Stimulated activated effector memory CD8-positive, alpha-beta T cell treated with anti-CD3 and anti-CD28 coated beads, Interleukin-12 subunit alpha, Interleukin-12 subunit beta, amount 100 ng/mL, for 72 hours (primary cell): ENCODE data around the gene CYLD.

ENCODE experiments used
- ATAC-seq: fragments of 150-1000 bp; cut with Tn5 transposase; 2 replicates; pipeline ENCODE4 v1.10.0; 2021
- DNase-seq, 2 donors: peaks; one replicate each; pipeline ENCODE4 v3.0.0; 2021 to 2022; ENCODE audit warnings: low spot score in 2 of 2
- H3K27ac Mint-ChIP-seq: one replicate; pipeline ENCODE4 v1.8.0; 2022; ENCODE audit warnings: mild to moderate bottlenecking, mixed read lengths
- H3K36me3 Mint-ChIP-seq: one replicate; pipeline ENCODE4 v1.8.0; 2022; ENCODE audit warnings: mild to moderate bottlenecking, mixed read lengths
- H3K4me1 Mint-ChIP-seq: one replicate; pipeline ENCODE4 v1.8.0; 2022; ENCODE audit warnings: mixed read lengths
- H3K4me3 Mint-ChIP-seq: one replicate; pipeline ENCODE4 v1.8.0; 2022; ENCODE audit warnings: mild to moderate bottlenecking, mixed read lengths
- H3K9me3 Mint-ChIP-seq: one replicate; pipeline ENCODE4 v1.8.0; 2022; ENCODE audit warnings: mixed read lengths

Gene CYLD

DNA sequence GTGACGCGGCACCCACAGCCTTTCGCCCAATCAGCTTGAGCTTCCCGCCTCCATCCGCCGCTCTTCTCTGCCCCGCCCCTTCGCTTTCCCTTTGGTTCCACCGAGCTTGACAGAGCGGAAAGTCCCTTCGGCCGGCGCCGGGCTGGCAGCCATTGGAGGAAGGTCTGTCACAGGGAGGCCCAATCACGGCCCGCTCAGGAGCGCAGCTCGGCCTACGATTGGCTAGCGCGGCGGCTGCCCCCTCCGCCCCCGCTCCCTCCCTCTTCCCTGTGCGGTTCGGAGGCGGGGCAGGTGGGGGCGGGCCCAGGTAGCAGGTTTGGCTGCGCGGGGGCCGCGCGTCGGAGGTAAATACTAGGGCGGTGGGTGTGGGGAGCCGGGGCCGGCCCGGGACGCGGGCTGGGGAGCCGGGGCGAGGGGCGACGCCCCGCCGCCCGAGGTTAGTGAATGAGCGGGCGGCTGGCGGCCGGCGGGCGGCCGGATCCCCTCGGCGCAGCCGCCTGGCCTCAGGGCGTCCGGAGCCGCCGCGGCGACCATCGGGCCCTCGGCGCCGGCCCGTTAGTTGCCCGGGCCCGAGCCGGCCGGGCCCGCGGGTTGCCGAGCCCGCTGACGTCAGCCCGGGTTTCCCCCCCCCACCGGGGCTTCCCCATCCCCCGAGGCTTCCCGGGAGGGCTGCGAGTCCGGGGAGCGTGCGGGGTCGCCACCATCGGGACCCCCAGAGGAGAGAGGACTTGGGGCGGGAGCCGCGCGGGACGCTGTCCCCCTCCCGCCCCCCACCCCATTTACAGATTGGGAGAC is at the start of gene CYLD:
TSS of gene CYLD (plus strand) at position 306 of the 795 bp plus-strand sequence. CDS start 7,613 bp downstream, outside the sequence.
- H3K9me3 Mint-ChIP-seq, result no peaks in the 10 kb centered on the region
- peak; percentile 94 to 99 for DNase-seq
- H3K27ac Mint-ChIP-seq, result peak within 1 kb of the TSS; percentile 96
- ATAC-seq, result peak; percentile 95
- peak within 1 kb of the TSS; percentile 91 for H3K4me3 Mint-ChIP-seq
- H3K4me1 Mint-ChIP-seq, result peaks cover 50% of the 10 kb centered on the region
- peaks cover 40% of the 10 kb centered on the region for H3K36me3 Mint-ChIP-seq

DNA sequence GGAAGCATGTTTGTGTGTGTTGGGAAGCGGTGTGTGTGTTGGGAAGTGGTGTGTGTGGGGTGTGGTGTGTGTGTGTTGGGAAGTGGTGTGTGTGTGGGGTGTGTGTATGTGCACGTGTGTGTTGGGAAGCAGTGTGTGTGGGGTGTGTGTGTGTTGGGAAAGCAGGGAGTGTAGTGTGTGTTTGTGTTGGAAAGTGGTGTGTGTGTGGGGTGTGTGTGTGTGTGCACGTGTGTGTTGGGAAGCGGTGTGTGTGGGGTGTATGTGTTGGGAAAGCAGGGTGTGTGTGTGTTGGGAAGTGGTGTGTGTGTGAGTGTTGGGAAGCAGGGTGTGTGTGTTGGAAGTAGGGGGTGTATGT is 49.3 kb upstream of the CYLD start:
- H3K9me3 Mint-ChIP-seq, result no peaks in the 10 kb centered on the region
- peak overlapping the region; percentile 63 for H3K27ac Mint-ChIP-seq
- DNase-seq (no peak), ATAC-seq (no peak)
- H3K36me3 Mint-ChIP-seq, result peaks cover 13% of the 10 kb centered on the region
- peak overlapping the region; percentile 82 for H3K4me3 Mint-ChIP-seq
- H3K4me1 Mint-ChIP-seq, result peaks cover 62% of the 10 kb centered on the region

DNA sequence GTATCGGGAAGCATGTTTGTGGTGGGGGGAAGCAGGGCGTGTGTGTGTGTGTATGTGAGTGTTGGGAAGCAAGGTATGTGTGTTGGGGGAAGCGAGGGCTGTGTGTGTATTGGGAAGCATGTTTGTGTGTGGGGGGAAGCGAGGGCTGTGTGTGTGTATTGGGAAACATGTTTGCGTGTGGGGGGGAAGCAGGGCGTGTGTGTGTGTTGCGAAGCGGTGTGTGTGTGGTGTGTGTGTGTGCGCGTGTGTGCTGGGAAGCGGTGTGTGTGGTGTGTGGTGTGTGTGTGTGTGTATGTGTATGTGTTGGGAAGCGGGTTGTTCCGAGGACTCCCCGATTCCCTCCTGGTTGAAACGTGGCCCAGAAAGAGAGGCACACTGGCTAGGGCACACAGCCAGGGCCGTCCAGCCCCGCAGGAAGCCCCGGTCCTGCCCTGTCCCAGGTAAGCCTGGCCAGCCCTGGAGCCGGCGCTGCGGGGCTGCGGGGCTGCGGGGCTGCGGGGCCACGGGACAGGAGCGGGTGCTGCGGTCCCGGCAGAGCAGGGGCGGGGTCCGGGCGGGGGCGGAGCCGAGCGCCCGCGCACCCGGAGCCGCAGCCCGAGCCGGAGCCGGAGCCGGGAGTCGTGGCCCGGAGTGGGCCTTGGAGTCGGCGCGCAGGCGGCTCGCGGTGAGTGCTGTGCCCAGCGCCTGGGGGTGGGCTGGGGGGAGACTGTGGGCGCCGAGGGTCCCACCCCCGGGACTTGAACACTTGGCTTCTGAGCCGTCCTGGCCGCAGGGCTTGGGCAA is 48.7 kb upstream of the CYLD start, which contains the start of gene NOD2:
TSS of gene NOD2 (plus strand) at position 608 of the 783 bp plus-strand sequence. CDS start 5,890 bp downstream, outside the sequence.
- ATAC-seq, result peak; percentile 11

DNA sequence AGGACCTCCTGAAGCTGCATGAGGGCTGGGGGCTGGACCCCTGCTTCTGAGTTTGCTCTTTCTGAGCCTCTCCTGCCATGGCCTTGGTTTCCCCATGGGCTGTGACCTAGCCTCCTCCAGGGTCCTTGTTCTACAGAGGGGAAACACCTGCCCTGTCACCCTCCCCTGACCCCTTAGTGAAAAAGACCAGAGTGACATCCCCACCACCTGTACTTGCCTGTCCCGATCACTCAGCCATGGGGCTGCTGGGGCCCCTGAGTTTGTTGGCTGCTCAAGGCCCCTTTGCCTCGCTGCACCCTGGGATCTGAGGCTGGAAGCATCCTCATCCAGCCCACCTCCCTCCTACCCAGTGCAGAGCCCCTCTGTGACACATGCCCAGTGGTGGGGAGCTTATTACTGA is 47.7 kb upstream of the CYLD start:
- DNase-seq (no peak), ATAC-seq (no peak)
- Mint-ChIP-seq H3K4me1 (peaks cover 75% of the 10 kb centered on the region), H3K4me3 (peak overlapping the region; percentile 82), H3K27ac (peak overlapping the region; percentile 96), H3K9me3 (no peaks in the 10 kb centered on the region), H3K36me3 (peaks cover 18% of the 10 kb centered on the region)

More for the DNA sequence above, 48.7 kb upstream of the CYLD start, which contains the start of gene NOD2:
- Mint-ChIP-seq H3K27ac (peak within 1 kb of the TSS; percentile 96), H3K4me3 (peak within 1 kb of the TSS; percentile 82), H3K36me3 (peaks cover 15% of the 10 kb centered on the region), H3K4me1 (peaks cover 65% of the 10 kb centered on the region), H3K9me3 (no peaks in the 10 kb centered on the region)
- no peak for DNase-seq

DNA sequence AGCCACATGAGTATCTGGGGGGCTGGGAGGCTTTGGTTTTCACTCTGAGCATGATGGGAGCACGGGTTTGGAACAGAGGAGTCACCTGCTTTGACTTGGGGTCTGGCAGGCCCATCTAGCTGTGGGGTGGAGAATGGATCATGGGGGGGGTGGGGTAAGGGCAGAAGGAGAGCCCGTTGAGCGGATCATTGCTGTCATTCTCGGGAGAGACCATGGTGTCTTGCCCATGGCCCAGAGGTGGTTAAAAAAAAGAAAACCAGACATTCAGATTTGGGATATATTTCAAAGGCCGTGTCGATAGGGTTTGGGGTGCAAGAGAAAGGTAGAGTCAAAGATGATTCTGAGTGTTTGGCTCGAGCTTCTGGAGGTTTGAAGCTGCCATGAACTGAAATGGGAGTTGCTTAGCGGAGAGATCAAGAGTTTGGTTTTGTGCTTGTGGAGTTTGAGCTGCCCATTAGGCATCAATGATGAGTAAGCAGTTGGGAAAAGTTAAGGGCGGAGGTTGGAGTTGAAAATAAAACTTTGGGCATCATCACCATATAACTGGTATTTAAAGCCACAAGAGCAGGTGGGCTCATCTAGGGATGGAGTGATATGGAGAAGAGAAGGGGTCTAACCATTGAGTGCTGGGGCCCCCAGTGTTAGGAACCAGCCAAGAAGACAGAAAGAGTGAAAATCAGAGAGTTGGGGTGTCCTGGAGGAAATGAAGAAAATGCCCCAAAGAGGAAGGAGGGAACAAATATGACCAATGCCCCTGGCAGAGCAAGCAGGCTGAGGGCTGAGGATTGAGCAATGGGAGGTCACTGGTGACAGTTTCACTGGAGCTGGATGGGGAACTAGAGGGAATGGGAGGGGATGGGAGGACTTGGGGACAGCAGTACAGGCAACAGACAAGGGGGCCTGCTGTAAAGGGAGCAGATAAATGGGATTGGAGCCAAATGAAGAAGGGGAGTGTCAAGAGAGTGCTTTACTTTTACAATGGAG is 46.6 kb upstream of the CYLD start:
- Mint-ChIP-seq H3K36me3 (peaks cover 28% of the 10 kb centered on the region), H3K27ac (peak overlapping the region; percentile 96), H3K4me1 (peaks cover 86% of the 10 kb centered on the region), H3K9me3 (no peaks in the 10 kb centered on the region), H3K4me3 (peak overlapping the region; percentile 82)
- ATAC-seq (no peak), DNase-seq (no peak)

GRCh38 chr16:50696126-50696525 is 45.8 kb upstream of the CYLD start:
- no peak for ATAC-seq
- no peaks in the 10 kb centered on the region for H3K9me3 Mint-ChIP-seq
- H3K4me1 Mint-ChIP-seq, result peaks cover 87% of the 10 kb centered on the region
- peaks cover 33% of the 10 kb centered on the region for H3K36me3 Mint-ChIP-seq
- no peak for DNase-seq
- peak overlapping the region; percentile 82 for H3K4me3 Mint-ChIP-seq
- H3K27ac Mint-ChIP-seq, result peak overlapping the region; percentile 96

- Mint-ChIP-seq H3K4me3 (peak overlapping the region; percentile 82), H3K4me1 (peaks cover 92% of the 10 kb centered on the region), H3K9me3 (no peaks in the 10 kb centered on the region), H3K27ac (peak overlapping the region; percentile 96), H3K36me3 (peaks cover 36% of the 10 kb centered on the region)
- peak in 1 of 2 donors; percentile 67 for DNase-seq
- peak; percentile 78 for ATAC-seq
Measured at GRCh38 chr16:50696575-50697420, 45.1 kb upstream of the CYLD start.

- no peaks in the 10 kb centered on the region for H3K9me3 Mint-ChIP-seq
Measured at GRCh38 chr16:50697421-50697715, 44.5 kb upstream of the CYLD start.

DNA sequence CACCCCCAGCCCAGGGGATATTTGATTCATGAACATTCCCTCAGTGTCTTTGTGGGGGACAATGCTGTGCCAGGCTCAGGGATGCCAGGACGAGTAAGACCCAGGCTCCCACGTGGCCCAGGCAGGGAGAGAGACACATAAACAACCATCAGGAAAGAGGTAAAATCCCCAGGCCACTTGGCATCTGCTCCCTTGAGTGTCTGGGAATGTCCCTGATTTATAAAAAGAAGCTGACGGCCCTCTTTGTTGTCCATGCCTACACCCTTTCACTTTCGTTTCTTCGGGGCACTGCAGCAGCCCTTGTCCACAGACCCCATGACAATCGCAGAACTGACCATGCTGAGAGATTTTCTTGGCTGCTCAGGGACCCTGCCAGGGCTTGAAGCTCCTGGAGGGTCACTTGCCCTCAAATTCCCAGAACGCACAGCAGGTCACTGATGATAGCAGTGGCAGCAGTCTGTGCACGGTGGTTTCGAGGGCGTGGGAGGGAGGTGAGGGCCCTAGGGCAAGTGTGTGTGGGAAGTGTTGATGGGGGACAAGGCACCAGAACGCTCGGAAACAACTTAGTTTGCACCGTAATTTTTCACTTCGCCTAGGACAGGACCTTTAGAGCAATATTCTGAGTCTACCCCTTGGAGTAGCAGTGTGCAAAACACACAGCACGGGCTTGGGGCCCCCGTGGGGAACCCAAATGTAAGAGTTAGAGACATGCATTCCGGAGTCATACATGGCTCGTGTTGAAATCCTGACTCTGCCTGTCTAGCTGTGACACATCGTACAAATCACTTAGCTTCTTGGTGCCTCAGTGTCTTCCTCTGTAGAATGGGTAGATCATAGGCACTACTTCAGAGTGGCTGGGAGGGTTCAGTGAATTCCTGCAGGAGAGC is 43.8 kb upstream of the CYLD start:
- Mint-ChIP-seq H3K4me1 (peaks cover 81% of the 10 kb centered on the region), H3K9me3 (no peaks in the 10 kb centered on the region), H3K4me3 (peak overlapping the region; percentile 82), H3K36me3 (peaks cover 31% of the 10 kb centered on the region), H3K27ac (peak overlapping the region; percentile 96)
- peak in 1 of 2 donors; percentile 82 for DNase-seq
- peak; percentile 69 for ATAC-seq

More at GRCh38 chr16:50697421-50697715, 44.5 kb upstream of the CYLD start:
- peak overlapping the region; percentile 82 for H3K4me3 Mint-ChIP-seq
- peak overlapping the region; percentile 96 for H3K27ac Mint-ChIP-seq
- no peak for ATAC-seq
- peaks cover 89% of the 10 kb centered on the region for H3K4me1 Mint-ChIP-seq
- no peak for DNase-seq
- peaks cover 33% of the 10 kb centered on the region for H3K36me3 Mint-ChIP-seq

- peak; percentile 80 for ATAC-seq
- peaks cover 6% of the 10 kb centered on the region for H3K9me3 Mint-ChIP-seq
- peak in 1 of 2 donors; percentile 69 for DNase-seq
- peaks cover 31% of the 10 kb centered on the region for H3K36me3 Mint-ChIP-seq
- H3K27ac Mint-ChIP-seq, result peak overlapping the region; percentile 96
- H3K4me3 Mint-ChIP-seq, result peak overlapping the region; percentile 82
- peaks cover 72% of the 10 kb centered on the region for H3K4me1 Mint-ChIP-seq
Measured at GRCh38 chr16:50699326-50700159, 42.3 kb upstream of the CYLD start.

GRCh38 chr16:50702725-50703124 is 39.2 kb upstream of the CYLD start:
- peaks cover 17% of the 10 kb centered on the region for H3K9me3 Mint-ChIP-seq
- no peak overlapping the region for H3K27ac Mint-ChIP-seq
- ATAC-seq (peak; percentile 62), DNase-seq (no peak)
- H3K4me1 Mint-ChIP-seq, result peaks cover 51% of the 10 kb centered on the region
- H3K4me3 Mint-ChIP-seq, result no peak overlapping the region
- H3K36me3 Mint-ChIP-seq, result peaks cover 31% of the 10 kb centered on the region

GRCh38 chr16:50704245-50704644 is 37.6 kb upstream of the CYLD start:
- DNase-seq (no peak), ATAC-seq (no peak)
- Mint-ChIP-seq H3K4me3 (no peak overlapping the region), H3K9me3 (peaks cover 17% of the 10 kb centered on the region), H3K4me1 (peaks cover 47% of the 10 kb centered on the region), H3K27ac (no peak overlapping the region), H3K36me3 (peaks cover 25% of the 10 kb centered on the region)
